Progenitor cell of endocrine pancreas (in vitro differentiated cells): ENCODE measurements around the gene TCOF1. TPM values are rescaled to one million over a fixed set of nuclear protein-coding genes. Genes with fewer than 3 reads are reported as not detected.

ENCODE experiments used
- DNase-seq: peaks from one replicate; pipeline ENCODE4 v3.0.0; 2021; ENCODE audit warnings: low spot score; ENCODE audit not compliant: unreplicated experiment
- H3K27ac Mint-ChIP-seq: 2 replicates; pipeline ENCODE4 v1.8.0; 2021; ENCODE audit warnings: mild to moderate bottlenecking, moderate library complexity, mixed read lengths
- H3K27me3 Mint-ChIP-seq: 2 replicates; pipeline ENCODE4 v1.8.0; 2021; ENCODE audit warnings: mixed read lengths
- H3K36me3 Mint-ChIP-seq: 2 replicates; pipeline ENCODE4 v1.8.0; 2022; ENCODE audit warnings: mixed read lengths; ENCODE audit not compliant: insufficient read depth
- H3K4me1 Mint-ChIP-seq: 2 replicates; pipeline ENCODE4 v1.8.0; 2021; ENCODE audit warnings: low read depth, mixed read lengths
- H3K4me3 Mint-ChIP-seq: 2 replicates; pipeline ENCODE4 v1.8.0; 2021; ENCODE audit warnings: low read depth, mild to moderate bottlenecking, moderate library complexity, mixed read lengths
- H3K9me3 Mint-ChIP-seq: 2 replicates; pipeline ENCODE4 v1.8.0; 2021; ENCODE audit warnings: low read depth, mixed read lengths
- total RNA-seq: library from RNA; stranded (reverse); gene quantifications from 2 replicates; pipeline ENCODE4 v1.2.1, GENCODE V29; 2021
- TF ChIP-seq, protein P1 (sequence below): fragments of 200-600 bp; sonication (generic); IDR thresholded peaks from one replicate; pipeline ENCODE4 v1.5.0; 2021; ENCODE audit warnings: antibody characterized with exemption, mild to moderate bottlenecking; ENCODE audit not compliant: unreplicated experiment

TCOF1 gene
- total RNA-seq, 1 donor from 2014 or later: 58.9 TPM

DNA sequence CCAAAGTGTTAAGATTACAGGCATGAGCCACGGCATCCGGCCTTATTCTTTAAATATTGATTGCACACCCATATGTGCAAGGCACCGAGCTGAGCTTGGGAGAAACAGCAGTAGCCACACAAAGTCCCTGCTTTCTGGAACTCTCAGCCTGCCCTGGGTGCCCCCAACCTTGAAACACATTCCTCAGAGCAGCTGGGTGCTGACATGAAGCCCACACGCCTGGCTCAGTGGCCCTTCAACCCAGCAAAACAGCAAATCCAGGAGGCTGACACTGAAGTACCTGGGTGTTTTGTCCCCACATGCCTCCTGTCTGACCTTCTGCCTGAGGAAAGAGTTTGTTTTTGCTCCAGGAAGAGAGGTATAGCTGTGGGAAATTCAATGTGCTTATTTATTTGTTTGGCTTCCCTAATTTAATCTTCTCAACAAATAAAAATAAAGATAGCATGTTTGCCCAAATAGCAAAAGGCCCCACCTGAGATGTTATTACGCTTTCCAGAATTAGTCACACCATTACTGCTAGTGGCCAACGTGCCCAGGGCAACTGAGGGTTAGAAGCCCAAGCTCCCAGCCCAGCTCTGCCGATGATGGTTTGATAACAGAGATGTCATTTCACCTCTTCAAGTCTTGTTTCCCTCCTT is 13.4 kb upstream of the TCOF1 start:
- no peaks in the 10 kb centered on the region for H3K27me3 Mint-ChIP-seq
- TF ChIP-seq, protein P1, sequence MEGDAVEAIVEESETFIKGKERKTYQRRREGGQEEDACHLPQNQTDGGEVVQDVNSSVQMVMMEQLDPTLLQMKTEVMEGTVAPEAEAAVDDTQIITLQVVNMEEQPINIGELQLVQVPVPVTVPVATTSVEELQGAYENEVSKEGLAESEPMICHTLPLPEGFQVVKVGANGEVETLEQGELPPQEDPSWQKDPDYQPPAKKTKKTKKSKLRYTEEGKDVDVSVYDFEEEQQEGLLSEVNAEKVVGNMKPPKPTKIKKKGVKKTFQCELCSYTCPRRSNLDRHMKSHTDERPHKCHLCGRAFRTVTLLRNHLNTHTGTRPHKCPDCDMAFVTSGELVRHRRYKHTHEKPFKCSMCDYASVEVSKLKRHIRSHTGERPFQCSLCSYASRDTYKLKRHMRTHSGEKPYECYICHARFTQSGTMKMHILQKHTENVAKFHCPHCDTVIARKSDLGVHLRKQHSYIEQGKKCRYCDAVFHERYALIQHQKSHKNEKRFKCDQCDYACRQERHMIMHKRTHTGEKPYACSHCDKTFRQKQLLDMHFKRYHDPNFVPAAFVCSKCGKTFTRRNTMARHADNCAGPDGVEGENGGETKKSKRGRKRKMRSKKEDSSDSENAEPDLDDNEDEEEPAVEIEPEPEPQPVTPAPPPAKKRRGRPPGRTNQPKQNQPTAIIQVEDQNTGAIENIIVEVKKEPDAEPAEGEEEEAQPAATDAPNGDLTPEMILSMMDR: no peak
- peaks cover 15% of the 10 kb centered on the region for H3K4me1 Mint-ChIP-seq
- H3K36me3 Mint-ChIP-seq: no peaks in the 10 kb centered on the region
- no peak for DNase-seq
- H3K4me3 Mint-ChIP-seq: no peak overlapping the region
- H3K9me3 Mint-ChIP-seq: no peaks in the 10 kb centered on the region
- no peak overlapping the region for H3K27ac Mint-ChIP-seq

DNA sequence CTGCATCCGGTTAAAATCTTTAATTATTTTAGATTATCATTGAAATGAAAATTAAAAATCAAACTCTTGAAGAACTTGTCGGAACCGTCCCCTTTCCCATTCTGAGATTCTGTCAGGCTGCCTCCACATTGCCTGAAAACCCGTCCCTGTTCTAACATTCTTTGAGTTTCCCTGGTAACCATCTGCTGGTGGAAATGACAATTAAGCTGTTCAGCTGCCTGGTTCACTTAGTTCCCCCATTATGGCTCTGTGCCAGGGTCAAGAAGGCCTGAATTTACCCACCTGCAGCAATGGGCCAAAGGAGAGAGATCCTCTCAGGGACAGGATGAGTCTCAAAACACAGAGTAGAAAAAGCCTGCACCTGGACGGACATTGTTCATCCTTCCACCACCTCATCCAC is 11.8 kb upstream of the TCOF1 start:
- Mint-ChIP-seq H3K4me3 (no peak overlapping the region), H3K9me3 (no peaks in the 10 kb centered on the region), H3K27me3 (no peaks in the 10 kb centered on the region), H3K27ac (no peak overlapping the region), H3K4me1 (peaks cover 17% of the 10 kb centered on the region), H3K36me3 (no peaks in the 10 kb centered on the region)
- DNase-seq: no peak
- TF ChIP-seq, protein P1: no peak

DNA sequence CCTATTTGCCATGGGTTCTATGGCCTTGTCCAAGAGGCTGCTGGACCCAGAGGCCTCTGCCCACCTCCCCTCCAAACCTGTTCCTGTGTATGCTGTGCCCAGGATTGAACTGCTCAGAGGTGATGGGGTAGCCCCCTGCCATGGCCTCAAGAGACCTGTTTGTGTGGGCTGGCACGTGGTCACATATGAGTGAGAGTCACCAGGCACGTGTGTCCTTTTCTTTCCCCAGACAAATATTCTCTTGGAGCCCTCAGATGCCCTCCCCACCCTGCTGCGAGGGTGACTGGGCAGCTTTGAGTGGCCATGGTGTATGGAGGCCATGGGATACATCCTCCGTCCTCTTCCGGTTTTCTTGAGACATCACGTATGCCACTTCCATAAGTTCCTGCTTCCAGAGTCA is 10.9 kb upstream of the TCOF1 start:
- TF ChIP-seq, protein P1: no peak
- Mint-ChIP-seq H3K27me3 (no peaks in the 10 kb centered on the region), H3K4me3 (no peak overlapping the region), H3K36me3 (no peaks in the 10 kb centered on the region), H3K9me3 (no peaks in the 10 kb centered on the region), H3K27ac (no peak overlapping the region), H3K4me1 (peaks cover 17% of the 10 kb centered on the region)
- no peak for DNase-seq

DNA sequence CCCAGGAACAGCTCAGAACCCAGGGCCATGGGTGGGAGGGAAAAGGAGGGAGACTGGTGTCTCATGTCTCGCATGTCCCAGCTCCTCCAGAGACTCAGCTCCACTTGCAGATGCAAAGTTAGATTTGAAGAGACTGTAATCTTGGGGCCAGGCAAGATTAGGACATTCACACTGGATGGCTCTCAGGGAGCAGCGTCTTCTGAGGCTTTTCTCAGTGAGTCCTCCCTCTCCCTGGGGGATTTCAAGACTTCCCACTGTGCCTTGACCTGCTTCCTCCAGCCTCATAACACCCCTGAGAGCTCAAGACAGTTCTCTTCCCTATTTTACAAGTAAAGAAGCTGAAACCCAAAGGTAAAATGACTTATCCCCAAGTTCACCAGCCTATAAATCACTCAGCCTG is 10.5 kb upstream of the TCOF1 start:
- H3K27ac Mint-ChIP-seq: no peak overlapping the region
- no peak overlapping the region for H3K4me3 Mint-ChIP-seq
- no peak for DNase-seq
- no peaks in the 10 kb centered on the region for H3K27me3 Mint-ChIP-seq
- H3K36me3 Mint-ChIP-seq: no peaks in the 10 kb centered on the region
- H3K9me3 Mint-ChIP-seq: no peaks in the 10 kb centered on the region
- TF ChIP-seq, protein P1: no peak
- H3K4me1 Mint-ChIP-seq: peaks cover 17% of the 10 kb centered on the region

DNA sequence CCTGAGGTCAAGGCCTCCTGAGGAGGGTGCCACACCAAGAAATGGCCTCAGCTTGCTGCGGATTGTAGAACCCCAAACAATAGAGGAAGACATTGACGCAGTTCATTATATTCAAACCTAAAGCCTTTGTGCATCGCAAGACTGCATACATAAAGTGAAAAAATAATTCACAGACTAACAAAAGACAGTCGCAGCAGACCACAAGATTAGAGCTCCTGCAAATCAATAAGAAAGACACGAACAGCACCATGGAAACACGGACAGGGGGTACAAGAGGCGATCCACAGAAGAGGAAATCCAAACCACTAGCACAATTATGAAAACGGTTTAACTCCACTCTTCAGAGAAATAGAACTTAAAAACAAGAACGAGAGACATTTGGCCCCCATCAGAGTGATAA is 10.0 kb upstream of the TCOF1 start:
- DNase-seq: no peak
- Mint-ChIP-seq H3K4me3 (no peak overlapping the region), H3K36me3 (no peaks in the 10 kb centered on the region), H3K27me3 (no peaks in the 10 kb centered on the region), H3K4me1 (peaks cover 17% of the 10 kb centered on the region), H3K9me3 (no peaks in the 10 kb centered on the region), H3K27ac (no peak overlapping the region)
- TF ChIP-seq, protein P1: no peak
